GM23338 (cell line): ENCODE results near the gene NDOR1. TPM values are rescaled to one million over a fixed set of nuclear protein-coding genes. Genes with fewer than 3 reads are reported as not detected.

ENCODE experiments used
- ATAC-seq: fragments of 200-7000 bp; cut with Tn5 transposase; 3 replicates; pipeline ENCODE4 v1.9.1; 2020
- DNase-seq: peaks from one replicate; pipeline ENCODE4 v3.0.0-alpha.2; 2015; ENCODE audit warnings: low spot score
- H2AFZ ChIP-seq: fragments of 200-600 bp; sonication (generic); 2 replicates; pipeline ENCODE4 v1.8.0; 2016; ENCODE audit warnings: antibody characterized with exemption, mild to moderate bottlenecking, moderate library complexity
- H3F3A ChIP-seq: fragments of 200-600 bp; sonication (generic); replicated peaks from 2 replicates; pipeline ENCODE4 v1.8.0; 2017; ENCODE audit warnings: antibody characterized with exemption, mixed run types, low read depth
- H3K27ac ChIP-seq: fragments of 200-600 bp; sonication (generic); 2 replicates; pipeline ENCODE4 v1.6.1; 2016; ENCODE audit warnings: low read depth
- H3K27me3 ChIP-seq: fragments of 200-600 bp; sonication (generic); 2 replicates; pipeline ENCODE4 v1.8.0; 2016; ENCODE audit warnings: mild to moderate bottlenecking, mixed run types, moderate library complexity; ENCODE audit not compliant: insufficient read depth
- H3K36me3 ChIP-seq: fragments of 200-600 bp; sonication (generic); 2 replicates; pipeline ENCODE4 v1.8.0; 2016; ENCODE audit warnings: mild to moderate bottlenecking; ENCODE audit not compliant: insufficient read depth
- H3K4me1 ChIP-seq: fragments of 200-600 bp; sonication (generic); 2 replicates; pipeline ENCODE4 v1.8.0; 2016; ENCODE audit warnings: mild to moderate bottlenecking, moderate library complexity; ENCODE audit not compliant: insufficient read depth
- H3K4me2 ChIP-seq: fragments of 200-600 bp; sonication (generic); 2 replicates; pipeline ENCODE4 v1.7.1; 2017; ENCODE audit warnings: mixed run types
- H3K4me3 ChIP-seq: fragments of 200-600 bp; sonication (generic); 2 replicates; pipeline ENCODE4 v1.6.1; 2016; ENCODE audit warnings: mixed run types
- H3K79me2 ChIP-seq: fragments of 200-600 bp; sonication (generic); replicated peaks from 2 replicates; pipeline ENCODE4 v1.8.0; 2017; ENCODE audit warnings: mild to moderate bottlenecking; ENCODE audit not compliant: insufficient read depth
- H3K9me2 ChIP-seq: fragments of 200-600 bp; sonication (generic); 2 replicates; pipeline ENCODE4 v1.8.0; 2017; ENCODE audit not compliant: insufficient read depth
- H4K20me1 ChIP-seq: fragments of 200-600 bp; sonication (generic); replicated peaks from 2 replicates; pipeline ENCODE4 v1.8.0; 2017; ENCODE audit warnings: mild to moderate bottlenecking; ENCODE audit not compliant: insufficient read depth
- H3K27ac Mint-ChIP-seq: 2 replicates; pipeline ENCODE4 v1.8.0; 2020; ENCODE audit warnings: inconsistent platforms, mild to moderate bottlenecking, moderate library complexity, mixed read lengths
- H3K27me3 Mint-ChIP-seq: 3 replicates; pipeline ENCODE4 v1.8.0; 2022; ENCODE audit warnings: low read depth, mild to moderate bottlenecking, moderate library complexity, mixed read lengths, inconsistent platforms; ENCODE audit not compliant: insufficient read depth, poor library complexity
- H3K36me3 Mint-ChIP-seq: 3 replicates; pipeline ENCODE4 v1.8.0; 2021; ENCODE audit warnings: low read depth, mild to moderate bottlenecking, inconsistent platforms, moderate library complexity, mixed read lengths
- H3K4me1 Mint-ChIP-seq: 3 replicates; pipeline ENCODE4 v1.8.0; 2020; ENCODE audit warnings: mild to moderate bottlenecking, inconsistent platforms, mixed read lengths
- H3K4me3 Mint-ChIP-seq: 3 replicates; pipeline ENCODE4 v1.8.0; 2021; ENCODE audit warnings: moderate library complexity, mild to moderate bottlenecking, inconsistent platforms, mixed read lengths
- H3K9me3 Mint-ChIP-seq: 3 replicates; pipeline ENCODE4 v1.8.0; 2020; ENCODE audit warnings: moderate library complexity, mild to moderate bottlenecking, inconsistent platforms, mixed read lengths
- CREB1 ChIP-seq: fragments of 250-450 bp; sonication (Bioruptor Pico); IDR thresholded peaks from 2 replicates; pipeline ENCODE4 v1.5.0; 2020; ENCODE audit warnings: low read depth, mild to moderate bottlenecking, moderate library complexity
- EZH2 ChIP-seq: fragments of 200-600 bp; sonication (generic); IDR thresholded peaks from one replicate; pipeline ENCODE4 v1.8.0; 2017; ENCODE audit warnings: antibody characterized with exemption, mild to moderate bottlenecking, low read depth; ENCODE audit not compliant: unreplicated experiment
- EZH2phosphoT487 ChIP-seq: fragments of 200-600 bp; sonication (generic); IDR thresholded peaks from one replicate; pipeline ENCODE4 v1.8.1; 2018; ENCODE audit warnings: antibody characterized with exemption; ENCODE audit not compliant: unreplicated experiment
- JUNB ChIP-seq: IDR thresholded peaks from one replicate; pipeline ENCODE4 v1.6.1; 2016; ENCODE audit warnings: antibody characterized with exemption; ENCODE audit not compliant: unreplicated experiment
- NANOG ChIP-seq: IDR thresholded peaks from 2 replicates; pipeline ENCODE4 v1.6.1; 2016; ENCODE audit warnings: antibody characterized with exemption, borderline replicate concordance
- POLR2AphosphoS5 ChIP-seq: IDR thresholded peaks from 2 replicates; pipeline ENCODE4 v1.6.1; 2016; ENCODE audit warnings: antibody characterized with exemption, low read depth
- REST ChIP-seq: IDR thresholded peaks from one replicate; pipeline ENCODE4 v1.6.1; 2018; ENCODE audit warnings: antibody characterized with exemption; ENCODE audit not compliant: unreplicated experiment
- STAT1 ChIP-seq: IDR thresholded peaks from one replicate; pipeline ENCODE4 v1.6.1; 2016; ENCODE audit warnings: antibody characterized with exemption; ENCODE audit not compliant: unreplicated experiment
- ZNF114 ChIP-seq: fragments of 250-450 bp; sonication (Bioruptor Pico); IDR thresholded peaks from 2 replicates; pipeline ENCODE4 v1.5.0; 2020; ENCODE audit warnings: mild to moderate bottlenecking, moderate library complexity
- ZNF331 ChIP-seq: fragments of 250-450 bp; sonication (Bioruptor Pico); IDR thresholded peaks from 2 replicates; pipeline ENCODE4 v1.5.0; 2020; ENCODE audit warnings: low read depth, mild to moderate bottlenecking, moderate library complexity
- polyA plus RNA-seq: library from polyadenylated mRNA; unstranded; fragments of >200 nt; fragmentation: Nextera tagmentation; extraction: Ambion mirVana; gene quantifications from 2 replicates; pipeline ENCODE4 v1.2.1, GENCODE V29; 2016
- total RNA-seq: library from RNA; depleted of rRNA; stranded (reverse); fragments of >200 nt; shearing (Covaris generic); gene quantifications from 2 replicates; pipeline ENCODE4 v1.2.3, GENCODE V29; 2014
- TF ChIP-seq, protein P1 (sequence below): IDR thresholded peaks from 2 replicates; pipeline ENCODE4 v1.6.1; 2016; ENCODE audit warnings: antibody characterized with exemption
- TF ChIP-seq, protein P2 (sequence below), 2 experiments: fragments of 200-600 bp in 1 of 2; sonication (generic) in 1 of 2; conservative IDR thresholded peaks; 2 replicates each; pipeline versions ENCODE4 v1.5.1 to v1.6.1; 2016 to 2017; ENCODE audit warnings: antibody characterized with exemption in 2 of 2, low read depth in 2 of 2, mild to moderate bottlenecking in 2 of 2, moderate library complexity in 1 of 2
- TF ChIP-seq, protein P3 (sequence below): fragments of 250-450 bp; sonication (Bioruptor Pico); IDR thresholded peaks from 2 replicates; pipeline ENCODE4 v1.5.0; 2020; ENCODE audit warnings: mild to moderate bottlenecking, moderate library complexity

Gene NDOR1
- total and polyA plus RNA-seq, 2 experiments from 2014 or later: 19.4 to 38.1 TPM

GRCh38 chr9:137236936-137237421 lies 31.5 kb downstream of the NDOR1 start:
- peaks cover 4% of the 10 kb centered on the region for H4K20me1 ChIP-seq
- ATAC-seq: peak; percentile 0; the same call in 2 of the 3 replicates
- Mint-ChIP-seq H3K27ac (no peak overlapping the region), H3K9me3 (no peaks in the 10 kb centered on the region), H3K36me3 (peaks cover 9% of the 10 kb centered on the region), H3K4me1 (peaks cover 18% of the 10 kb centered on the region), H3K27me3 (peaks cover 10% of the 10 kb centered on the region), H3K4me3 (no peak overlapping the region)
- peak overlapping the region; percentile 68 for H3K4me2 ChIP-seq
- no peak overlapping the region for H2AFZ ChIP-seq
- peak overlapping the region; percentile 35; the same call in 1 of the 2 replicates for H3K4me3 ChIP-seq
- H3K27ac ChIP-seq: no peak overlapping the region
- H3K4me1 ChIP-seq: peaks cover 13% of the 10 kb centered on the region; the same call in 1 of the 2 replicates
- no peak for DNase-seq
- H3K27me3 ChIP-seq: no peaks in the 10 kb centered on the region
- H3F3A ChIP-seq: 0 out of 2 replicates have a peak, but pooled peaks cover 4% of the 10 kb centered on the region
- H3K79me2 ChIP-seq: peaks cover 19% of the 10 kb centered on the region
- H3K36me3 ChIP-seq: no peaks in the 10 kb centered on the region
- TF ChIP-seq EZH2phosphoT487: no peak
- TF ChIP-seq CREB1 (CRISPR knock-in tag): no peak
- no peak for TF ChIP-seq ZNF331 (CRISPR knock-in tag)
- no peak for TF ChIP-seq EZH2
- TF ChIP-seq NANOG: no peak
- no peak for TF ChIP-seq ZNF114 (CRISPR knock-in tag)
- no peak for TF ChIP-seq JUNB
- no peak for TF ChIP-seq STAT1
- TF ChIP-seq REST: no peak
- TF ChIP-seq, protein P1, sequence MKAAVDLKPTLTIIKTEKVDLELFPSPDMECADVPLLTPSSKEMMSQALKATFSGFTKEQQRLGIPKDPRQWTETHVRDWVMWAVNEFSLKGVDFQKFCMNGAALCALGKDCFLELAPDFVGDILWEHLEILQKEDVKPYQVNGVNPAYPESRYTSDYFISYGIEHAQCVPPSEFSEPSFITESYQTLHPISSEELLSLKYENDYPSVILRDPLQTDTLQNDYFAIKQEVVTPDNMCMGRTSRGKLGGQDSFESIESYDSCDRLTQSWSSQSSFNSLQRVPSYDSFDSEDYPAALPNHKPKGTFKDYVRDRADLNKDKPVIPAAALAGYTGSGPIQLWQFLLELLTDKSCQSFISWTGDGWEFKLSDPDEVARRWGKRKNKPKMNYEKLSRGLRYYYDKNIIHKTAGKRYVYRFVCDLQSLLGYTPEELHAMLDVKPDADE: no peak
- TF ChIP-seq POLR2AphosphoS5: no peak
- TF ChIP-seq, protein P2, sequence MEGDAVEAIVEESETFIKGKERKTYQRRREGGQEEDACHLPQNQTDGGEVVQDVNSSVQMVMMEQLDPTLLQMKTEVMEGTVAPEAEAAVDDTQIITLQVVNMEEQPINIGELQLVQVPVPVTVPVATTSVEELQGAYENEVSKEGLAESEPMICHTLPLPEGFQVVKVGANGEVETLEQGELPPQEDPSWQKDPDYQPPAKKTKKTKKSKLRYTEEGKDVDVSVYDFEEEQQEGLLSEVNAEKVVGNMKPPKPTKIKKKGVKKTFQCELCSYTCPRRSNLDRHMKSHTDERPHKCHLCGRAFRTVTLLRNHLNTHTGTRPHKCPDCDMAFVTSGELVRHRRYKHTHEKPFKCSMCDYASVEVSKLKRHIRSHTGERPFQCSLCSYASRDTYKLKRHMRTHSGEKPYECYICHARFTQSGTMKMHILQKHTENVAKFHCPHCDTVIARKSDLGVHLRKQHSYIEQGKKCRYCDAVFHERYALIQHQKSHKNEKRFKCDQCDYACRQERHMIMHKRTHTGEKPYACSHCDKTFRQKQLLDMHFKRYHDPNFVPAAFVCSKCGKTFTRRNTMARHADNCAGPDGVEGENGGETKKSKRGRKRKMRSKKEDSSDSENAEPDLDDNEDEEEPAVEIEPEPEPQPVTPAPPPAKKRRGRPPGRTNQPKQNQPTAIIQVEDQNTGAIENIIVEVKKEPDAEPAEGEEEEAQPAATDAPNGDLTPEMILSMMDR (conservative IDR thresholded peaks at IDR 0.05; ENCODE audit: low read depth in 2 of 2): no peak
- TF ChIP-seq, protein P3, sequence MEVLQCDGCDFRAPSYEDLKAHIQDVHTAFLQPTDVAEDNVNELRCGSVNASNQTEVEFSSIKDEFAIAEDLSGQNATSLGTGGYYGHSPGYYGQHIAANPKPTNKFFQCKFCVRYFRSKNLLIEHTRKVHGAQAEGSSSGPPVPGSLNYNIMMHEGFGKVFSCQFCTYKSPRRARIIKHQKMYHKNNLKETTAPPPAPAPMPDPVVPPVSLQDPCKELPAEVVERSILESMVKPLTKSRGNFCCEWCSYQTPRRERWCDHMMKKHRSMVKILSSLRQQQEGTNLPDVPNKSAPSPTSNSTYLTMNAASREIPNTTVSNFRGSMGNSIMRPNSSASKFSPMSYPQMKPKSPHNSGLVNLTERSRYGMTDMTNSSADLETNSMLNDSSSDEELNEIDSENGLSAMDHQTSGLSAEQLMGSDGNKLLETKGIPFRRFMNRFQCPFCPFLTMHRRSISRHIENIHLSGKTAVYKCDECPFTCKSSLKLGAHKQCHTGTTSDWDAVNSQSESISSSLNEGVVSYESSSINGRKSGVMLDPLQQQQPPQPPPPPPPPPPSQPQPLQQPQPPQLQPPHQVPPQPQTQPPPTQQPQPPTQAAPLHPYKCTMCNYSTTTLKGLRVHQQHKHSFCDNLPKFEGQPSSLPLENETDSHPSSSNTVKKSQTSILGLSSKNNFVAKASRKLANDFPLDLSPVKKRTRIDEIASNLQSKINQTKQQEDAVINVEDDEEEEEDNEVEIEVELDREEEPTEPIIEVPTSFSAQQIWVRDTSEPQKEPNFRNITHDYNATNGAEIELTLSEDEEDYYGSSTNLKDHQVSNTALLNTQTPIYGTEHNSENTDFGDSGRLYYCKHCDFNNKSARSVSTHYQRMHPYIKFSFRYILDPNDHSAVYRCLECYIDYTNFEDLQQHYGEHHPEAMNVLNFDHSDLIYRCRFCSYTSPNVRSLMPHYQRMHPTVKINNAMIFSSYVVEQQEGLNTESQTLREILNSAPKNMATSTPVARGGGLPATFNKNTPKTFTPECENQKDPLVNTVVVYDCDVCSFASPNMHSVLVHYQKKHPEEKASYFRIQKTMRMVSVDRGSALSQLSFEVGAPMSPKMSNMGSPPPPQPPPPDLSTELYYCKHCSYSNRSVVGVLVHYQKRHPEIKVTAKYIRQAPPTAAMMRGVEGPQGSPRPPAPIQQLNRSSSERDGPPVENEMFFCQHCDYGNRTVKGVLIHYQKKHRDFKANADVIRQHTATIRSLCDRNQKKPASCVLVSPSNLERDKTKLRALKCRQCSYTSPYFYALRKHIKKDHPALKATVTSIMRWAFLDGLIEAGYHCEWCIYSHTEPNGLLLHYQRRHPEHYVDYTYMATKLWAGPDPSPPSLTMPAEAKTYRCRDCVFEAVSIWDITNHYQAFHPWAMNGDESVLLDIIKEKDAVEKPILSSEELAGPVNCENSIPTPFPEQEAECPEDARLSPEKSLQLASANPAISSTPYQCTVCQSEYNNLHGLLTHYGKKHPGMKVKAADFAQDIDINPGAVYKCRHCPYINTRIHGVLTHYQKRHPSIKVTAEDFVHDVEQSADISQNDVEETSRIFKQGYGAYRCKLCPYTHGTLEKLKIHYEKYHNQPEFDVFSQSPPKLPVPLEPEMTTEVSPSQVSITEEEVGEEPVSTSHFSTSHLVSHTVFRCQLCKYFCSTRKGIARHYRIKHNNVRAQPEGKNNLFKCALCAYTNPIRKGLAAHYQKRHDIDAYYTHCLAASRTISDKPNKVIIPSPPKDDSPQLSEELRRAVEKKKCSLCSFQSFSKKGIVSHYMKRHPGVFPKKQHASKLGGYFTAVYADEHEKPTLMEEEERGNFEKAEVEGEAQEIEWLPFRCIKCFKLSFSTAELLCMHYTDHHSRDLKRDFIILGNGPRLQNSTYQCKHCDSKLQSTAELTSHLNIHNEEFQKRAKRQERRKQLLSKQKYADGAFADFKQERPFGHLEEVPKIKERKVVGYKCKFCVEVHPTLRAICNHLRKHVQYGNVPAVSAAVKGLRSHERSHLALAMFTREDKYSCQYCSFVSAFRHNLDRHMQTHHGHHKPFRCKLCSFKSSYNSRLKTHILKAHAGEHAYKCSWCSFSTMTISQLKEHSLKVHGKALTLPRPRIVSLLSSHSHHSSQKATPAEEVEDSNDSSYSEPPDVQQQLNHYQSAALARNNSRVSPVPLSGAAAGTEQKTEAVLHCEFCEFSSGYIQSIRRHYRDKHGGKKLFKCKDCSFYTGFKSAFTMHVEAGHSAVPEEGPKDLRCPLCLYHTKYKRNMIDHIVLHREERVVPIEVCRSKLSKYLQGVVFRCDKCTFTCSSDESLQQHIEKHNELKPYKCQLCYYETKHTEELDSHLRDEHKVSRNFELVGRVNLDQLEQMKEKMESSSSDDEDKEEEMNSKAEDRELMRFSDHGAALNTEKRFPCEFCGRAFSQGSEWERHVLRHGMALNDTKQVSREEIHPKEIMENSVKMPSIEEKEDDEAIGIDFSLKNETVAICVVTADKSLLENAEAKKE (CRISPR knock-in tag): no peak
- no peaks in the 10 kb centered on the region for H3K9me2 ChIP-seq
